GM18505 (cell line): ENCODE results near the gene TMEM176A.
"Not testable (repeated sequence)": the region's sequence is repeated elsewhere in the genome, so short reads cannot be mapped to it uniquely, and the experiment has no call there.

Experiments
- ATAC-seq: cut with Tn5 transposase; IDR thresholded peaks from one replicate; pipeline ENCODE4 v1.9.1; 2021; ENCODE audit not compliant: unreplicated experiment
- POLR2A ChIP-seq: IDR thresholded peaks from 4 replicates; pipeline ENCODE4 v1.6.1; 2011; ENCODE audit warnings: borderline replicate concordance; ENCODE audit not compliant: insufficient read depth, insufficient read length; ENCODE audit errors: extremely low read depth

Gene TMEM176A

GRCh38 chr7:150800581-150801241 is at the start of gene TMEM176A:
TSS of gene TMEM176A (plus strand) at chr7:150800769. CDS start at chr7:150801551, 782 bp downstream.
- ATAC-seq = no peak
- no peak for TF ChIP-seq POLR2A

- no peak for ATAC-seq
- TF ChIP-seq POLR2A = no peak
These were observed 48.9 kb upstream of the TMEM176A start for GRCh38 chr7:150751702-150752101.

- no peak for TF ChIP-seq POLR2A
- no peak for ATAC-seq
These were observed 47.3 kb upstream of the TMEM176A start for GRCh38 chr7:150753239-150753638.

- no peak for TF ChIP-seq POLR2A
- ATAC-seq = no peak
These were observed 46.6 kb upstream of the TMEM176A start for GRCh38 chr7:150753826-150754603.

- no peak for TF ChIP-seq POLR2A
- no peak for ATAC-seq
These were observed 45.6 kb upstream of the TMEM176A start for GRCh38 chr7:150754951-150755350.

- no peak for ATAC-seq
- no peak for TF ChIP-seq POLR2A
These were observed 45.0 kb upstream of the TMEM176A start for GRCh38 chr7:150755473-150756099.

- no peak for ATAC-seq
- no peak for TF ChIP-seq POLR2A
These were observed 44.4 kb upstream of the TMEM176A start for GRCh38 chr7:150756166-150756565.

GRCh38 chr7:150756858-150757257 is 43.7 kb upstream of the TMEM176A start:
- TF ChIP-seq POLR2A = no peak
- no peak for ATAC-seq

GRCh38 chr7:150759479-150759878 is 41.1 kb upstream of the TMEM176A start:
- ATAC-seq = no peak
- no peak for TF ChIP-seq POLR2A

GRCh38 chr7:150766334-150766709 is 34.2 kb upstream of the TMEM176A start:
- no peak for ATAC-seq
- TF ChIP-seq POLR2A = no peak

GRCh38 chr7:150769768-150770167 is 30.8 kb upstream of the TMEM176A start:
- TF ChIP-seq POLR2A = no peak
- ATAC-seq = no peak

- not testable (repeated sequence) for ATAC-seq
These were observed 26.4 kb upstream of the TMEM176A start for GRCh38 chr7:150774131-150774530.

GRCh38 chr7:150778014-150778737 is 22.4 kb upstream of the TMEM176A start:
- no peak for TF ChIP-seq POLR2A
- ATAC-seq = no peak
